Endothelial cell of umbilical vein (primary cell): ENCODE results near the gene HIP1R. TPM values are rescaled to one million over a fixed set of nuclear protein-coding genes. Genes with fewer than 3 reads are reported as not detected.

Experiments
- BruUV-seq: library from RNA; stranded (reverse); fragments of 400-500 nt; replicated peaks from 2 replicates; lab custom pipeline; 2021; lab: Mats Ljungman, UMichigan
- CTCF ChIA-PET: fragments of 300-600, 350-600 bp; sonication (Branson Sonifier 250); formaldehyde crosslinking; loops from one replicate; lab custom pipeline; 2021; ENCODE audit warnings: antibody characterized with exemption, inconsistent platforms; lab: Charles Lee
- POLR2A ChIA-PET: fragments of 300-600, 350-600 bp; sonication (Branson Sonifier 250); formaldehyde crosslinking; loops from one replicate; lab custom pipeline; 2021; ENCODE audit warnings: antibody characterized with exemption, inconsistent platforms; lab: Charles Lee
- DNase-seq: peaks from one replicate; pipeline ENCODE4 v3.0.0-alpha.2; 2011; ENCODE audit warnings: low read depth, low spot score
- FAIRE-seq: peaks from 2 replicates; lab custom pipeline; 2011; peaks lifted over from hg19 to GRCh38; lab: Jason Lieb, UNC
- H2AFZ ChIP-seq: 2 replicates; pipeline ENCODE4 v1.6.0; 2012; ENCODE audit warnings: low read depth, low read length, control low read depth, inconsistent platforms
- H3K27ac ChIP-seq: 2 replicates; pipeline ENCODE4 v1.5.1; 2011; ENCODE audit warnings: low read depth, mild to moderate bottlenecking, control low read depth, low read length, moderate library complexity; ENCODE audit not compliant: insufficient read depth
- H3K27me3 ChIP-seq, 2 experiments: 2 replicates each; pipeline versions ENCODE4 v1.6.0 to v1.6.1; 2011; ENCODE audit warnings: low read length in 2 of 2, mixed read lengths in 1 of 2; ENCODE audit not compliant: control insufficient read depth in 2 of 2, insufficient read depth in 2 of 2
- H3K36me3 ChIP-seq, 2 experiments: 2 replicates in 1 of 2; 3 replicates in 1 of 2; pipeline ENCODE4 v1.5.1; 2011; ENCODE audit warnings: low read length in 2 of 2, mild to moderate bottlenecking in 1 of 2, moderate library complexity in 1 of 2; ENCODE audit not compliant: control insufficient read depth in 2 of 2, insufficient read depth in 2 of 2; ENCODE audit errors: extremely low read depth in 1 of 2
- H3K4me1 ChIP-seq: 3 replicates; pipeline ENCODE4 v1.5.1; 2011; ENCODE audit warnings: mild to moderate bottlenecking, low read length; ENCODE audit not compliant: control insufficient read depth, insufficient read depth; ENCODE audit errors: extremely low read depth
- H3K4me2 ChIP-seq: 2 replicates; pipeline ENCODE4 v1.6.1; 2011; ENCODE audit warnings: low read length, control low read depth, mixed read lengths; ENCODE audit not compliant: insufficient read depth
- H3K4me3 ChIP-seq, 3 experiments: fragments of 200-600 bp in 1 of 3; sonication (generic), shearing (Covaris generic) in 1 of 3; replicated peaks in 1 of 3; 2 replicates each; pipeline ENCODE4 v1.5.1; 2011 to 2016; ENCODE audit warnings: control low read depth in 3 of 3, low read length in 3 of 3, mild to moderate bottlenecking in 2 of 3, inconsistent platforms in 1 of 3, low read depth in 1 of 3, moderate library complexity in 1 of 3; ENCODE audit not compliant: insufficient read depth in 1 of 3
- H3K79me2 ChIP-seq: 2 replicates; pipeline ENCODE4 v1.6.0; 2012; ENCODE audit warnings: low read length, inconsistent platforms; ENCODE audit not compliant: control insufficient read depth, insufficient read depth
- H3K9ac ChIP-seq: replicated peaks from 2 replicates; pipeline ENCODE3; 2011; ENCODE audit warnings: low read length, control low read depth; ENCODE audit not compliant: insufficient read depth; ENCODE audit errors: extremely low read depth
- H3K9me1 ChIP-seq: replicated peaks from 3 replicates; pipeline ENCODE4 v1.6.0; 2011; ENCODE audit warnings: mild to moderate bottlenecking, low read length; ENCODE audit not compliant: control insufficient read depth, insufficient read depth; ENCODE audit errors: extremely low read depth
- H3K9me3 ChIP-seq: replicated peaks from 2 replicates; pipeline ENCODE4 v1.5.1; 2012; ENCODE audit warnings: low read length, inconsistent platforms; ENCODE audit not compliant: control insufficient read depth, insufficient read depth
- H4K20me1 ChIP-seq: replicated peaks from 2 replicates; pipeline ENCODE3; 2011; ENCODE audit warnings: mild to moderate bottlenecking, low read length; ENCODE audit not compliant: control insufficient read depth, insufficient read depth; ENCODE audit errors: extremely low read depth
- CTCF ChIP-seq, 2 donors: IDR thresholded peaks; 1 replicate in 1 of 2; 2 replicates in 1 of 2; pipeline ENCODE4 v1.5.1; 2011; ENCODE audit warnings: low read length in 2 of 2, mild to moderate bottlenecking in 2 of 2, moderate library complexity in 2 of 2, control low read depth in 1 of 2, inconsistent platforms in 1 of 2, low read depth in 1 of 2; ENCODE audit not compliant: insufficient read depth in 1 of 2; ENCODE audit errors: extremely low read depth in 1 of 2
- EZH2 ChIP-seq: IDR thresholded peaks from 2 replicates; pipeline ENCODE4 v1.6.1; 2012; ENCODE audit warnings: borderline replicate concordance, low read depth, mild to moderate bottlenecking, moderate library complexity, low read length, inconsistent platforms; ENCODE audit not compliant: severe bottlenecking
- FOS ChIP-seq: IDR thresholded peaks from 2 replicates; pipeline ENCODE4 v1.6.1; 2011; ENCODE audit warnings: mild to moderate bottlenecking, low read length, moderate library complexity, borderline replicate concordance; ENCODE audit not compliant: insufficient read depth
- GATA2 ChIP-seq: IDR thresholded peaks from 2 replicates; pipeline ENCODE4 v1.7.0; 2011; ENCODE audit warnings: low read depth, mild to moderate bottlenecking, moderate library complexity, mixed read lengths, low read length; ENCODE audit not compliant: insufficient read length, insufficient read depth
- JUN ChIP-seq: IDR thresholded peaks from 2 replicates; pipeline ENCODE4 v1.6.1; 2011; ENCODE audit warnings: borderline replicate concordance, low read depth; ENCODE audit not compliant: insufficient read length, insufficient read depth
- MYC ChIP-seq: IDR thresholded peaks from one replicate; pipeline ENCODE4 v1.6.1; 2011; ENCODE audit warnings: mild to moderate bottlenecking, low read depth, low read length
- POLR2A ChIP-seq: IDR thresholded peaks from 2 replicates; pipeline ENCODE4 v1.6.1; 2012; ENCODE audit warnings: low read depth, mild to moderate bottlenecking, control low read depth, low read length
- POLR2AphosphoS5 ChIP-seq: IDR thresholded peaks from 2 replicates; pipeline ENCODE4 v1.6.1; 2012; ENCODE audit warnings: low read depth, mild to moderate bottlenecking, control low read depth, low read length, moderate library complexity; ENCODE audit not compliant: insufficient read depth
- dilution Hi-C: fragments of 300-500 bp; cut with MboI; formaldehyde crosslinking; loops from one replicate; pipeline ENCODE4 v1.15.0; 2019; ENCODE audit warnings: low sequenced_read_pairs; ENCODE audit not compliant: extremely low pct_ligation_motif_present
- intact Hi-C: fragments of 100-400 bp; cut with micrococcal nuclease; formaldehyde crosslinking; loops from one replicate; pipeline ENCODE4 v1.10.0; 2022
- polyA plus RNA-seq, 4 experiments: library from polyadenylated mRNA; depleted of rRNA in 3 of 4; stranded (reverse) in 3 of 4; unstranded in 1 of 4; fragments of >200 nt; gene quantifications; 2 replicates each; pipeline versions ENCODE4 v1.2.1 to v1.2.3, GENCODE V29; 2011 to 2012; ENCODE audit warnings: missing spikeins in 1 of 4
- total RNA-seq: library from RNA; stranded (reverse); gene quantifications from 2 replicates; pipeline ENCODE4 v1.2.3, GENCODE V29; 2021
- TF ChIP-seq, protein P1 (sequence below): IDR thresholded peaks from 2 replicates; pipeline ENCODE4 v1.6.1; 2011; ENCODE audit not compliant: insufficient read depth, insufficient read length

The HIP1R gene
- total and polyA plus RNA-seq, 2 donors (not counting 3 experiments of a cell fraction or from before 2014, with no cell fraction given), result 111 to 122 TPM

DNA sequence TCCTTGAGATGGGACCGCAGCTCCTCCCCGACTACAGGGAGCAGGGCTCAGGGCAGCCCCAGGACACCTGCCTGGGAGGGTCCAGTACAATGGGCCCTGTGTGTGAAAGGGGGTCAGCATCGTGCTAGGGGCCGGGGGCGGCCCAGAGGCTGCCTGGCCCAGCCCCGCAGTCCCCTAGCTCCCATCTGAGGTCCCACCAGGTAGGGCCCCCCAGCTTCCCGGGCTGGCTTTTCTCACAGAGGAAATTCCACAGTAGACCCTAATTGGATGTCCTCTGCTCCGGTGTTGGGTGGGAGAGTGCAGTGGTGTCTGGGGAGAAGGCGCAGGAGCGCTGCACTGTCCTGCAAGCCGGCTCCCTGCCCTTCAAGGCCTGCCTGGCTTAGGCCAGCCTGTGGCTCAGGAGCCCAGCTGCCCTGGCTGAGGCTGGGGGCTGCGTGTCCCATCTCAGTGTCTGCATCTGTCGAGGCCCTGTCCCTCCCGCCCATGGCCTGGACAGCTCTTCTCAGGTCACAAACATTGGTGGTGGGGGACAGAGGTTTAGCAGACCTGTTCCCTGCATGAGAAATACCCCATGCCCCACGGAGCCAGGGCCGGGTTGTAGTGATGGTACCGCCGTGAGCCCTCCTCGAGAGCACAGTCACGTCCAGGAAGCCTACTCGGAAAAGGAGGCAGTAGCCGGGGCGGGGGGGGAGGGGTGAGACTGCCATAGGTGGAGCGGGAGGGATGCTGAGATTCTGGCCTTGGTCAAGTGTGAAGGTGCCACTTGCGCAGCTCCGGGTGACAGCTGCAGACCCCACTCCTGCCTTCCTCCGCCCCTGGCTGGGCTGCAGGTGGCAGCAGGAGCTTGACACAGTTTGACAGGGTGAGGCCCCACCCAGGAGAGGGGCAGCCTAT, 11.6 kb downstream of the HIP1R start:
- no peak overlapping the region for H3K9ac ChIP-seq
- no peaks in the 10 kb centered on the region for H4K20me1 ChIP-seq
- ChIA-PET CTCF (interaction anchor here (1.2 to 1.4 kb wide), 2 partner anchors 11 to 53 kb away, joined by 5 to 6 read pairs; no protein-coding TSS in a partner anchor), POLR2A (no interaction called here)
- H3K9me1 ChIP-seq, result no peaks in the 10 kb centered on the region
- intact Hi-C loops, result no loop called here
- no peak overlapping the region for H3K27ac ChIP-seq
- H3K4me2 ChIP-seq, result no peak overlapping the region
- H3K27me3 ChIP-seq, result no peaks in the 10 kb centered on the region
- H3K4me3 ChIP-seq, result no peak overlapping the region
- FAIRE-seq (no peak), DNase-seq (no peak)
- dilution Hi-C loops, result no loop called here
- no peaks in the 10 kb centered on the region for H3K9me3 ChIP-seq
- BruUV-seq, result no TSS peak
- H3K4me1 ChIP-seq, result peaks cover 18% of the 10 kb centered on the region
- TF ChIP-seq, protein P1, sequence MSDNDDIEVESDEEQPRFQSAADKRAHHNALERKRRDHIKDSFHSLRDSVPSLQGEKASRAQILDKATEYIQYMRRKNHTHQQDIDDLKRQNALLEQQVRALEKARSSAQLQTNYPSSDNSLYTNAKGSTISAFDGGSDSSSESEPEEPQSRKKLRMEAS, result no peak
- TF ChIP-seq CTCF (IDR thresholded peaks at IDR 0.05; ENCODE audit: extremely low read depth in 1 of 2, insufficient read depth in 1 of 2, low read depth in 1 of 2, low read length in 2 of 2), result no peak
- no peak for TF ChIP-seq POLR2A
- no peak for TF ChIP-seq FOS
- no peak for TF ChIP-seq POLR2AphosphoS5
- TF ChIP-seq GATA2, result no peak
- TF ChIP-seq EZH2, result no peak
- TF ChIP-seq JUN, result no peak
- TF ChIP-seq MYC, result no peak
- peaks cover 0 to 27% of the 10 kb centered on the region in 2 experiments for H3K36me3 ChIP-seq
- no peak overlapping the region for H2AFZ ChIP-seq
- H3K79me2 ChIP-seq, result peaks cover 52% of the 10 kb centered on the region
